H1 (cell line): ENCODE measurements around the gene AMH. TPM values are rescaled to one million over a fixed set of nuclear protein-coding genes. Genes with fewer than 3 reads are reported as not detected.

Source experiments
- CTCF ChIA-PET: fragments of 300-600 bp; sonication (Branson Sonifier 250); formaldehyde crosslinking; loops from one replicate; lab custom pipeline; 2021; ENCODE audit not compliant: partially characterized antibody; lab: Charles Lee
- POLR2A ChIA-PET: fragments of 300-600 bp; sonication (Branson Sonifier 250); formaldehyde crosslinking; loops from one replicate; lab custom pipeline; 2021; ENCODE audit warnings: inconsistent platforms; ENCODE audit not compliant: partially characterized antibody; lab: Charles Lee
- DNase-seq, 2 experiments: peaks; one replicate each; pipeline versions ENCODE4 v3.0.0 to v3.0.0-alpha.2; 2010 to 2022; ENCODE audit warnings: low spot score in 2 of 2, low read depth in 1 of 2, mixed read lengths in 1 of 2
- FAIRE-seq: peaks from 2 replicates; lab custom pipeline; 2011; peaks lifted over from hg19 to GRCh38; lab: Jason Lieb, UNC
- H2AFZ ChIP-seq: 2 replicates; pipeline ENCODE4 v1.8.1; 2012; ENCODE audit warnings: low read length, inconsistent platforms
- H2AK5ac ChIP-seq: 2 replicates; pipeline ENCODE4 v1.6.1; 2013; ENCODE audit warnings: low read depth, low read length
- H2BK120ac ChIP-seq: replicated peaks from 2 replicates; pipeline ENCODE3; 2013; ENCODE audit warnings: low read depth, low read length, inconsistent platforms
- H2BK12ac ChIP-seq: 2 replicates; pipeline ENCODE4 v1.6.1; 2013; ENCODE audit warnings: low read depth, low read length
- H2BK15ac ChIP-seq: 2 replicates; pipeline ENCODE4 v1.6.1; 2013; ENCODE audit warnings: low read length
- H2BK20ac ChIP-seq: 2 replicates; pipeline ENCODE4 v1.6.1; 2013; ENCODE audit warnings: low read length
- H2BK5ac ChIP-seq: 2 replicates; pipeline ENCODE4 v1.6.1; 2013; ENCODE audit warnings: low read depth, low read length
- H3K14ac ChIP-seq: 2 replicates; pipeline ENCODE4 v1.6.1; 2013; ENCODE audit warnings: inconsistent platforms; ENCODE audit not compliant: insufficient read length
- H3K18ac ChIP-seq: 2 replicates; pipeline ENCODE4 v1.6.1; 2013; ENCODE audit warnings: low read length; ENCODE audit errors: extremely low read depth
- H3K23ac ChIP-seq: 2 replicates; pipeline ENCODE4 v1.6.1; 2013; ENCODE audit warnings: inconsistent platforms; ENCODE audit not compliant: insufficient read length
- H3K23me2 ChIP-seq: 2 replicates; pipeline ENCODE4 v1.6.1; 2013; ENCODE audit warnings: low read depth, low read length
- H3K27ac ChIP-seq: 2 replicates; pipeline ENCODE4 v1.6.1; 2011; ENCODE audit warnings: low read depth, low read length, inconsistent platforms
- H3K27me3 ChIP-seq, 4 experiments: replicated peaks in 1 of 4; 1 replicate in 1 of 4; 2 replicates in 3 of 4; pipeline versions ENCODE4 v1.6.1 to v1.8.1; 2011 to 2013; ENCODE audit warnings: low read length in 3 of 4, mild to moderate bottlenecking in 3 of 4, inconsistent platforms in 2 of 4, mixed read lengths in 2 of 4, moderate library complexity in 1 of 4; ENCODE audit not compliant: control insufficient read depth in 3 of 4, insufficient read depth in 3 of 4; ENCODE audit errors: extremely low read depth in 1 of 4
- H3K36me3 ChIP-seq, 4 experiments: 2 replicates each; pipeline versions ENCODE4 v1.6.1 to v1.8.1; 2011 to 2013; ENCODE audit warnings: mild to moderate bottlenecking in 4 of 4, low read length in 3 of 4, moderate library complexity in 2 of 4, control low read depth in 1 of 4, inconsistent platforms in 1 of 4; ENCODE audit not compliant: insufficient read depth in 4 of 4, control insufficient read depth in 2 of 4
- H3K4ac ChIP-seq: replicated peaks from 2 replicates; pipeline ENCODE3; 2013; ENCODE audit warnings: low read length, low read depth, mixed read lengths, inconsistent platforms; ENCODE audit not compliant: insufficient read length
- H3K4me1 ChIP-seq, 4 experiments: replicated peaks in 1 of 4; 1 replicate in 1 of 4; 2 replicates in 3 of 4; pipeline versions ENCODE4 v1.6.1 to v1.8.1; 2011 to 2013; ENCODE audit warnings: low read length in 3 of 4, inconsistent platforms in 2 of 4, mixed read lengths in 1 of 4; ENCODE audit not compliant: insufficient read depth in 4 of 4, control insufficient read depth in 3 of 4
- H3K4me2 ChIP-seq, 2 experiments: 2 replicates each; pipeline versions ENCODE4 v1.6.1 to v1.8.1; 2011 to 2013; ENCODE audit warnings: low read depth in 2 of 2, low read length in 2 of 2, control low read depth in 1 of 2, inconsistent platforms in 1 of 2, mild to moderate bottlenecking in 1 of 2; ENCODE audit not compliant: insufficient read depth in 1 of 2
- H3K4me3 ChIP-seq, 4 experiments: fragments of 200-600, 300-600 bp in 1 of 4; sonication (generic), shearing (Covaris generic), sonication (Bioruptor Twin) in 1 of 4; 2 replicates each; pipeline versions ENCODE4 v1.5.1 to v1.8.1; 2011 to 2016; ENCODE audit warnings: low read length in 4 of 4, low read depth in 3 of 4, control low read depth in 2 of 4, inconsistent platforms in 2 of 4, mild to moderate bottlenecking in 2 of 4, mixed read lengths in 1 of 4, moderate library complexity in 1 of 4; ENCODE audit not compliant: insufficient read depth in 2 of 4; ENCODE audit errors: extremely low read depth in 1 of 4
- H3K56ac ChIP-seq: replicated peaks from 2 replicates; pipeline ENCODE3; 2013; ENCODE audit warnings: low read depth, mild to moderate bottlenecking, mixed read lengths, low read length, inconsistent platforms; ENCODE audit not compliant: insufficient read length
- H3K79me1 ChIP-seq: 2 replicates; pipeline ENCODE4 v1.6.1; 2013; ENCODE audit warnings: low read depth, low read length, control low read depth
- H3K79me2 ChIP-seq, 2 experiments: 2 replicates each; pipeline versions ENCODE4 v1.6.1 to v1.8.1; 2012 to 2013; ENCODE audit warnings: low read length in 2 of 2, mild to moderate bottlenecking in 2 of 2, inconsistent platforms in 1 of 2; ENCODE audit not compliant: insufficient read depth in 2 of 2, control insufficient read depth in 1 of 2
- H3K9ac ChIP-seq, 4 experiments: replicated peaks in 1 of 4; 1 replicate in 1 of 4; 2 replicates in 3 of 4; pipeline versions ENCODE4 v1.6.1 to v1.8.1; 2011 to 2013; ENCODE audit warnings: low read depth in 3 of 4, low read length in 3 of 4, control low read depth in 2 of 4, mild to moderate bottlenecking in 2 of 4, moderate library complexity in 2 of 4, inconsistent platforms in 1 of 4; ENCODE audit errors: extremely low read depth in 1 of 4
- H3K9me3 ChIP-seq, 2 experiments: 2 replicates each; pipeline versions ENCODE4 v1.6.1 to v1.8.1; 2012 to 2013; ENCODE audit warnings: mild to moderate bottlenecking in 2 of 2, moderate library complexity in 2 of 2, control low read depth in 1 of 2, inconsistent platforms in 1 of 2, low read depth in 1 of 2, low read length in 1 of 2, mixed read lengths in 1 of 2; ENCODE audit not compliant: insufficient read depth in 2 of 2
- H4K20me1 ChIP-seq, 2 experiments: replicated peaks in 1 of 2; 2 replicates each; pipeline versions ENCODE3 to v1.8.1; 2011 to 2013; ENCODE audit warnings: inconsistent platforms in 2 of 2, low read length in 2 of 2, mild to moderate bottlenecking in 1 of 2; ENCODE audit not compliant: insufficient read depth in 2 of 2, control insufficient read depth in 1 of 2
- H4K5ac ChIP-seq: 2 replicates; pipeline ENCODE4 v1.6.1; 2013; ENCODE audit warnings: low read length, low read depth, mixed read lengths, inconsistent platforms; ENCODE audit not compliant: insufficient read length
- H4K8ac ChIP-seq: 2 replicates; pipeline ENCODE4 v1.8.0; 2013; ENCODE audit warnings: mild to moderate bottlenecking, moderate library complexity, low read length, inconsistent platforms; ENCODE audit not compliant: insufficient read depth; ENCODE audit errors: extremely low read depth
- H4K91ac ChIP-seq: replicated peaks from 2 replicates; pipeline ENCODE3; 2013; ENCODE audit warnings: low read length, mixed read lengths, inconsistent platforms; ENCODE audit not compliant: insufficient read length
- MAFK ChIP-seq: IDR thresholded peaks from 2 replicates; pipeline ENCODE4 v1.6.1; 2012; ENCODE audit warnings: low read depth, mild to moderate bottlenecking, improper control_type of control experiment, low read length
- NRF1 ChIP-seq: IDR thresholded peaks from 2 replicates; pipeline ENCODE4 v1.6.1; 2011; ENCODE audit warnings: mild to moderate bottlenecking, low read depth, low read length, improper control_type of control experiment
- POLR2AphosphoS5 ChIP-seq: IDR thresholded peaks from 2 replicates; pipeline ENCODE4 v1.6.1; 2011; ENCODE audit warnings: low read depth, low read length
- RAD21 ChIP-seq, 2 experiments: IDR thresholded peaks in 1 of 2; conservative IDR thresholded peaks in 1 of 2; 2 replicates each; pipeline ENCODE4 v1.6.1; 2011; ENCODE audit warnings: low read depth in 2 of 2, low read length in 2 of 2, improper control_type of control experiment in 1 of 2, inconsistent platforms in 1 of 2, mild to moderate bottlenecking in 1 of 2, moderate library complexity in 1 of 2
- SAP30 ChIP-seq: fragments of 300-600 bp; sonication (generic); IDR thresholded peaks from 2 replicates; pipeline ENCODE4 v1.7.1; 2012; ENCODE audit warnings: low read length, moderate library complexity, mild to moderate bottlenecking, inconsistent platforms; ENCODE audit not compliant: insufficient read depth, insufficient replicate concordance
- SIX5 ChIP-seq: IDR thresholded peaks from 2 replicates; pipeline ENCODE4 v1.6.1; 2011; ENCODE audit warnings: mild to moderate bottlenecking, low read depth, low read length
- SP1 ChIP-seq: IDR thresholded peaks from 2 replicates; pipeline ENCODE4 v1.6.1; 2011; ENCODE audit warnings: low read depth, low read length
- SP4 ChIP-seq: IDR thresholded peaks from 2 replicates; pipeline ENCODE4 v1.6.1; 2012; ENCODE audit warnings: low read length, inconsistent platforms
- USF2 ChIP-seq: IDR thresholded peaks from 2 replicates; pipeline ENCODE4 v1.6.1; 2011; ENCODE audit warnings: low read length, improper control_type of control experiment
- ZNF274 ChIP-seq: IDR thresholded peaks from 2 replicates; pipeline ENCODE4 v1.7.0; 2012; ENCODE audit warnings: low read length, borderline replicate concordance; ENCODE audit errors: extremely low read depth
- WGBS, 2 experiments: shearing (Covaris generic) in 1 of 2; methylation state at CpG; one replicate each; pipeline versions ENCODE4 v1.1.6 to v1.1.7; 2013 to 2015; ENCODE audit warnings: low lambda C conversion rate in 2 of 2, mixed read lengths in 2 of 2, inconsistent platforms in 1 of 2, low coverage in 1 of 2, missing lambda C conversion rate in 1 of 2; ENCODE audit not compliant: insufficient replicate concordance in 2 of 2, insufficient coverage in 1 of 2, insufficient read length in 1 of 2; ENCODE audit errors: extremely low coverage in 1 of 2, missing lambda C conversion rate in 1 of 2; 5-methylcytosine and 5-hydroxymethylcytosine counted together
- polyA plus RNA-seq, 7 experiments: library from polyadenylated mRNA; depleted of rRNA in 3 of 7; stranded (reverse) in 5 of 7; unstranded in 2 of 7; fragments of >200 nt in 5 of 7; fragments of 200-250 nt in 2 of 7; gene quantifications; 1 replicate in 5 of 7; 2 replicates in 1 of 7; 4 replicates in 1 of 7; pipeline versions ENCODE4 v1.2.1 to v1.2.3, GENCODE V29; 2011 to 2013; ENCODE audit warnings: missing spikeins in 2 of 7, mixed read lengths in 2 of 7
- total RNA-seq: library from RNA; stranded (reverse); fragmentation: NEBNext Ultra II Directional; extraction: Animal tissue kit (Norgen Biotek cat#: 25700); gene quantifications from 2 replicates; pipeline ENCODE4 v1.2.1, GENCODE V29; 2021

Gene AMH
- total and polyA plus RNA-seq, 2 of the 8 experiments (the other 6 are each of a cell fraction or from before 2014, with no cell fraction given), result 10.5 to 15.4 TPM

GRCh38 chr19:2266183-2266993 lies 17.3 kb downstream of the AMH start:
- H3K9ac ChIP-seq, result no peak overlapping the region
- H3K36me3 ChIP-seq, result peaks cover 0 to 4% (median 0%) of the 10 kb centered on the region in 4 experiments; a peak in 1 of 8 replicates
- H3K79me2 ChIP-seq, result peaks cover 16 to 21% of the 10 kb centered on the region in 2 experiments; a peak in 3 of 4 replicates
- H2AFZ ChIP-seq, result no peak overlapping the region; the same call in 1 of the 2 replicates
- 77% methylated on average over 18 of the region's 18 CpGs; no CpG with 5 or more reads in 1 of the 2 experiments for WGBS, 2 experiments
- no peak overlapping the region for H3K23ac ChIP-seq
- H3K4me1 ChIP-seq, result peaks cover 0 to 5% (median under 1%) of the 10 kb centered on the region in 4 experiments; a peak in 2 of 7 replicates
- peaks cover 7 to 13% of the 10 kb centered on the region in 2 experiments for H4K20me1 ChIP-seq
- H2BK120ac ChIP-seq, result no peak overlapping the region
- no peaks in the 10 kb centered on the region for H3K79me1 ChIP-seq
- FAIRE-seq (no peak), DNase-seq (no peak)
- no peaks in the 10 kb centered on the region for H3K27me3 ChIP-seq
- H2BK15ac ChIP-seq, result peak overlapping the region; percentile 46; the same call in 1 of the 2 replicates
- CTCF ChIA-PET, result interaction anchor here (0.6 to 1.2 kb wide), 2 partner anchors 12 to 71 kb away, joined by 3 to 5 read pairs; no protein-coding TSS in a partner anchor
- no peak overlapping the region for H3K27ac ChIP-seq
- H3K23me2 ChIP-seq, result peaks cover 5% of the 10 kb centered on the region; the same call in 1 of the 2 replicates
- no peak overlapping the region for H3K14ac ChIP-seq
- no peak overlapping the region for H3K56ac ChIP-seq
- POLR2A ChIA-PET, result interaction anchor here (0.7 to 23.4 kb wide), 8 partner anchors 9 to 158 kb away, joined by 3 to 330 read pairs (median 5); partner anchors contain the start of genes AMH, JSRP1, LSM7 and SF3A2
- H2BK20ac ChIP-seq, result no peak overlapping the region
- no peak overlapping the region for H4K91ac ChIP-seq
- H3K9me3 ChIP-seq, result no peaks in the 10 kb centered on the region
- H3K4me3 ChIP-seq, result no peak overlapping the region
- H3K4me2 ChIP-seq, result no peak overlapping the region
- H2BK12ac ChIP-seq, result no peak overlapping the region
- no peak overlapping the region for H2AK5ac ChIP-seq
- H3K18ac ChIP-seq, result no peak overlapping the region
- no peak overlapping the region for H2BK5ac ChIP-seq
- H3K4ac ChIP-seq, result no peak overlapping the region
- no peak overlapping the region for H4K5ac ChIP-seq
- H4K8ac ChIP-seq, result peak overlapping the region; percentile 4; the same call in 1 of the 2 replicates
- TF ChIP-seq USF2, result no peak
- no peak for TF ChIP-seq MAFK
- TF ChIP-seq ZNF274, result no peak
- no peak for TF ChIP-seq SAP30
- no peak for TF ChIP-seq NRF1
- TF ChIP-seq SP4, result no peak
- no peak for TF ChIP-seq POLR2AphosphoS5
- TF ChIP-seq SIX5, result no peak
- TF ChIP-seq RAD21 (IDR thresholded peaks at IDR 0.05 in 1 of 2, conservative IDR thresholded peaks at IDR 0.05 in 1 of 2; ENCODE audit: low read depth in 2 of 2, low read length in 2 of 2), result no peak
- no peak for TF ChIP-seq SP1
